ENCODE results near the gene BICDL2. TPM values are rescaled to one million over a fixed set of nuclear protein-coding genes. Genes with fewer than 3 reads are reported as not detected.
A peak's percentile ranks its signal among the peaks of the same experiment; 100 is the strongest.

The BICDL2 gene
- total and polyA plus RNA-seq, 2 of the 4 experiments (the other 2 are of a cell fraction): 0.17 to 0.18 TPM

DNA sequence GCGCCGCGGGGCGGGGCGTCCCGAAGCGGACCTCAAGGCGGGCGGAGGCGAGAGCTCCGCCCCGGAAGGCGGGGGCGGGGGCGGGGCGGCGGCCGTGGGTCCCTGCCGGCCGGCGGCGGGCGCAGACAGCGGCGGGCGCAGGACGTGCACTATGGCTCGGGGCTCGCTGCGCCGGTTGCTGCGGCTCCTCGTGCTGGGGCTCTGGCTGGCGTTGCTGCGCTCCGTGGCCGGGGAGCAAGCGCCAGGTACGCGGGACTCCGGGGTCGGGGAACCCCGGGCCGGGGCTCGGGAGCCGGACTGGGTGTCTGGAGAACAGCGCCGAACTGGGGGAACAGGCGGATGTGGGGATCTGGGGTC, 16.5 kb downstream of the BICDL2 start, which contains the start of gene TNFRSF12A (continued):
- peak; percentile 64; the same call in 1 of the 2 replicates for TF ChIP-seq CHD1 (IDR thresholded peaks at IDR 0.05; ENCODE audit: low read depth, low read length)
- no peak for TF ChIP-seq RCOR1 (IDR thresholded peaks at IDR 0.05; ENCODE audit: insufficient replicate concordance, low read length)
- no peak for TF ChIP-seq SMC3 (IDR thresholded peaks at IDR 0.05; ENCODE audit: low read depth, low read length)
- TF ChIP-seq RFX5 (IDR thresholded peaks at IDR 0.05; ENCODE audit: low read depth, low read length): no peak
- TF ChIP-seq FOS (IDR thresholded peaks at IDR 0.05; ENCODE audit: low read depth, low read length): no peak
- no peak for TF ChIP-seq CEBPB (IDR thresholded peaks at IDR 0.05; ENCODE audit: low read depth, low read length)

All from IMR-90 (cell line).